ENCODE results near the gene TWNK. TPM values are rescaled to one million over a fixed set of nuclear protein-coding genes. Genes with fewer than 3 reads are reported as not detected.

The TWNK gene
- polyA plus RNA-seq (2013) = 12.2 TPM

DNA sequence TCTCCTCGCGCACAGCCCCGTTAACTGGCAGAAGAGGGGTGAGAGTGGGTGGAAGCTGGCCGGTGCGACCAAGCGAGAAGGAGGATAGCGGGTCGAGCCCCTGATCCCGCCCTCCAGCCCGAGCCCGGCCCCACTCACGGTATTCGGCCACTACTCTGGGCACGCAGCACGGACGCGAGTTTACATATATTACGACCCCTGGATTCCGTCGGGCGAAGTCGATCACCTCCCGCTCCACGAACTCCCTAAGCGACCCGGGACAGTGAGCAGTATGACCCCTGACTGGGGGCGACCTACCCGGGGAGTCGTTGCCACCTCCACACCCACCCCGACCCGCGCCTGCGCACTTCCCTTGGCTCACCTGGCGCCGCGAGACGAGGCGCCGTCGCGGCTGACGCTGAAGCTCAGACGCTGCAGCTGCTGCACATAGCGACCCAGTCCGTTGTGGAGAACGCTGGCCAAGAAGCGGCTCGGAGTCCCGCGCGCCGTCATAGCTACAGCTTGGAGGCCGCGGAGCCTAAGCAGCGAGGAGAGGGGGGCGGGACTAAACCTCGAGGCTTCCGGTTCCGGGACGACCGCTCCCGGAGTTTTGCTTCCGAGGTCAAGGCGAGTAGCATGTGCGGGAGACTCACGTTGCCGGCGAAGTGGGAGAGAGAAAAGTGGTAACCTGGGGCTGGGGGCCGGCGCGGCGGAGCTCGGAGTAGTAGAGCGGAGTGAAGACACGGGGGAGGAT is at the start of gene TWNK, which contains the start of gene MRPL43:
Gene TWNK (plus strand): TSS at position 592 of the 733 bp plus-strand sequence. CDS start 668 bp downstream, outside the sequence.
Gene MRPL43 (minus strand): TSS at position 546 of the 733 bp plus-strand sequence. CDS start 54 bp downstream, at position 492.
- Histone ChIP-seq H3K27ac (ENCODE audit: insufficient read depth in 1 of 2, low read depth in 1 of 2, low read length in 2 of 2, poor library complexity in 1 of 2, severe bottlenecking in 2 of 2) (peak within 1 kb of the TSS in 1 of 2 experiments; percentile 76), H3K36me3 (ENCODE audit: control insufficient read depth in 4 of 4, insufficient read depth in 4 of 4, low read length in 3 of 4) (peaks cover 11 to 48% (median 36%) of the 10 kb centered on the region in 4 experiments), H3K4me3 (ENCODE audit: control insufficient read depth in 1 of 7, extremely low read depth in 1 of 7, insufficient read depth in 4 of 7, low read depth in 2 of 7, low read length in 6 of 7) (peak within 1 kb of the TSS; percentile 65 to 98 (median 93)), H3K9me3 (ENCODE audit: control extremely low read depth in 1 of 5, control insufficient read depth in 4 of 5, insufficient read depth in 2 of 5, low read depth in 1 of 5, low read length in 4 of 5) (no peaks in the 10 kb centered on the region), H3K27me3 (replicated peaks in 2 of 5; ENCODE audit: control insufficient read depth in 4 of 5, insufficient read depth in 5 of 5, low read length in 4 of 5) (no peaks in the 10 kb centered on the region), H3K4me1 (ENCODE audit: control extremely low read depth in 1 of 4, control insufficient read depth in 4 of 4, insufficient read depth in 4 of 4, low read length in 3 of 4) (peaks cover 4 to 36% (median 25%) of the 10 kb centered on the region in 4 experiments)
- CTCF ChIA-PET = interaction anchor here (1.1 to 23.7 kb wide), 6 partner anchors 10 to 43 kb away, joined by 3 to 311 read pairs (median 12); partner anchors contain the start of genes LZTS2 and SEMA4G
- POLR2A ChIA-PET = interaction anchor here (0.6 to 1.2 kb wide), 2 partner anchors 12 to 72 kb away, joined by 3 read pairs; partner anchors contain the start of gene LZTS2
- peak; percentile 73 to 83 (median 82) for DNase-seq
- under 1% methylated on average over 70 of the region's 75 CpGs for WGBS (ENCODE audit: insufficient coverage)

DNA sequence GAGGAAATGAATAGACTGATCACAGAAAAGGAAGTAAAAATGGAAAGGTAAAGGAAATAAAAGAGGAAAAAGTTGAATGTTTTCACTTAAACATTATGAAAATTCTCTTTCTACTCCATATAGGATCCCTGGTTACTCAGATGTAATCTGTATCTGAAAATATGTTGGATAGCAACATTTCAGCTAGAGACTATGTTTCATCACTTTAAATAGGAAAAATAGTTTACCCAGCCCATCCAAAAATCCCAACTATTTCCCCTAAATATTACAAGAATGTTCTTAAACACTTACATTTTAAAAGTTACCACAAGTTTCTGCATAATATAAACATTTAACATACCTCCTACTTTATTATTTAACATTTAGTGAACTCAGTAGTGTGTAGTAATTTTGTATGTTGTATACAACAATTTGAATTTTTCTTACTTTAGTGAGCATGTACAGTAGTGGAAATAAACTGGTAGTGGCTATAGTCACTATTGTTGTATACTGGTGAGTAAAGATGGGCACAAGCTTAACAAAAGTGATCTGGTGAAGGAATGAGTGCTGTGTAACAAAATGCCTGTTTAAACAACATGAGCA is 47.5 kb upstream of the TWNK start:
- no peaks in the 10 kb centered on the region for H3K4me1 ChIP-seq (ENCODE audit: control extremely low read depth in 1 of 4, control insufficient read depth in 4 of 4, insufficient read depth in 4 of 4, low read length in 3 of 4)
- H3K27me3 ChIP-seq (replicated peaks in 2 of 5; ENCODE audit: control insufficient read depth in 4 of 5, insufficient read depth in 5 of 5, low read length in 4 of 5) = no peaks in the 10 kb centered on the region
- H3K9me3 ChIP-seq (ENCODE audit: control extremely low read depth in 1 of 5, control insufficient read depth in 4 of 5, insufficient read depth in 2 of 5, low read depth in 1 of 5, low read length in 4 of 5) = no peaks in the 10 kb centered on the region
- no peak overlapping the region for H3K4me3 ChIP-seq (ENCODE audit: control insufficient read depth in 1 of 7, extremely low read depth in 1 of 7, insufficient read depth in 4 of 7, low read depth in 2 of 7, low read length in 6 of 7)
- ChIA-PET POLR2A (no interaction called here), CTCF (interaction anchor here (0.7 to 1.0 kb wide), 3 partner anchors 27 to 1017 kb away, joined by 3 to 4 read pairs (median 3); no protein-coding TSS in a partner anchor)
- no peak overlapping the region for H3K27ac ChIP-seq (ENCODE audit: insufficient read depth in 1 of 2, low read depth in 1 of 2, low read length in 2 of 2, poor library complexity in 1 of 2, severe bottlenecking in 2 of 2)
- peaks cover 16 to 73% (median 39%) of the 10 kb centered on the region in 4 experiments for H3K36me3 ChIP-seq (ENCODE audit: control insufficient read depth in 4 of 4, insufficient read depth in 4 of 4, low read length in 3 of 4)
- DNase-seq = no peak

DNA sequence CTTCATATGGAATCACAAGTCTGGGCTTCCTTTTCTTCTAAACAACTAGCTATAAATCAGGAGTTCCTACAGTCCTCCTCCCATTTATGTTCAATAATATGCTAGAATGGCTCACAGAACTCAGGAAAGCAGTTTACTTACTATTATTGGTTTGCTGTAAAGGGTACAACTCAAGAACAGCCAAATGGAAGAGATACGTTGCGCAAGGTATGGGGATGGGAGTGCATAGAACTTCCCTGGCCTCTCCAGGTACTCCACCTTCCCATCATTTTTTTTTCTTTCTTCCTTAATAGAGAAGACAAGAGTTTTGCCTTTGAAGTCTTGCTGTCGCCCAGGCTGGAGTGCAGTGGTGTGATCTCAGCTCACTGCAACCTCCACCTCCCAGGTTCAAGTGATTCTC is 45.1 kb upstream of the TWNK start:
- no peaks in the 10 kb centered on the region for H3K27me3 ChIP-seq (replicated peaks in 2 of 5; ENCODE audit: control insufficient read depth in 4 of 5, insufficient read depth in 5 of 5, low read length in 4 of 5)
- H3K36me3 ChIP-seq (ENCODE audit: control insufficient read depth in 4 of 4, insufficient read depth in 4 of 4, low read length in 3 of 4) = peaks cover 15 to 88% (median 48%) of the 10 kb centered on the region in 4 experiments
- CTCF ChIA-PET = interaction anchor here (1.3 to 2.4 kb wide), 2 partner anchors 14 to 76 kb away, joined by 3 to 13 read pairs; no protein-coding TSS in a partner anchor
- DNase-seq = no peak
- POLR2A ChIA-PET = no interaction called here
- H3K4me1 ChIP-seq (ENCODE audit: control extremely low read depth in 1 of 4, control insufficient read depth in 4 of 4, insufficient read depth in 4 of 4, low read length in 3 of 4) = no peaks in the 10 kb centered on the region
- no peak overlapping the region for H3K27ac ChIP-seq (ENCODE audit: insufficient read depth in 1 of 2, low read depth in 1 of 2, low read length in 2 of 2, poor library complexity in 1 of 2, severe bottlenecking in 2 of 2)
- no peaks in the 10 kb centered on the region for H3K9me3 ChIP-seq (ENCODE audit: control extremely low read depth in 1 of 5, control insufficient read depth in 4 of 5, insufficient read depth in 2 of 5, low read depth in 1 of 5, low read length in 4 of 5)
- H3K4me3 ChIP-seq (ENCODE audit: control insufficient read depth in 1 of 7, extremely low read depth in 1 of 7, insufficient read depth in 4 of 7, low read depth in 2 of 7, low read length in 6 of 7) = no peak overlapping the region
- WGBS (ENCODE audit: insufficient coverage) = 100% methylated on average over 1 of the region's 3 CpGs

DNA sequence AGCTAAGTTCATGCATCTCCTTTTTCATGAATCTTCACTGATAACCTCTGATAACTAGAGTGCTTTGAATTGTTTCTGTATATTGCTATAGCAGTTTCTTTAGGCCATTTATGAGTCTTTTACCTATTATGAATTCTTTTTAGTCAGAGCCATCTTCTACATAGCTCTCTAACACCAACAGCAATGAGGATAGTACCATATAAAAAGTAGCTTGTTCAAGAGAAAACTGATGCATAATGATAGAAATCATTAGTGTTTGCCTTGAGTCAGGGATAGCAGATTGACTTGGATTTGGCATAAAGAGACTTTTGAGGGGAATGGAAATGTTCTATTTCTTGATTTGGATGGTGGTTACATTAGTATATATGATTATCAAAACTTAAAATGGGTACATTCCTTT is 43.8 kb upstream of the TWNK start:
- no peak for DNase-seq
- Histone ChIP-seq H3K9me3 (ENCODE audit: control extremely low read depth in 1 of 5, control insufficient read depth in 4 of 5, insufficient read depth in 2 of 5, low read depth in 1 of 5, low read length in 4 of 5) (no peaks in the 10 kb centered on the region), H3K4me3 (ENCODE audit: control insufficient read depth in 1 of 7, extremely low read depth in 1 of 7, insufficient read depth in 4 of 7, low read depth in 2 of 7, low read length in 6 of 7) (no peak overlapping the region), H3K27ac (ENCODE audit: insufficient read depth in 1 of 2, low read depth in 1 of 2, low read length in 2 of 2, poor library complexity in 1 of 2, severe bottlenecking in 2 of 2) (no peak overlapping the region), H3K36me3 (ENCODE audit: control insufficient read depth in 4 of 4, insufficient read depth in 4 of 4, low read length in 3 of 4) (peaks cover 7 to 88% (median 48%) of the 10 kb centered on the region in 4 experiments), H3K4me1 (ENCODE audit: control extremely low read depth in 1 of 4, control insufficient read depth in 4 of 4, insufficient read depth in 4 of 4, low read length in 3 of 4) (no peaks in the 10 kb centered on the region), H3K27me3 (replicated peaks in 2 of 5; ENCODE audit: control insufficient read depth in 4 of 5, insufficient read depth in 5 of 5, low read length in 4 of 5) (no peaks in the 10 kb centered on the region)
- POLR2A ChIA-PET = no interaction called here
- CTCF ChIA-PET = interaction anchor here (0.7 to 2.4 kb wide), 3 partner anchors 11 to 17 kb away, joined by 3 to 13 read pairs (median 3); no protein-coding TSS in a partner anchor

DNA sequence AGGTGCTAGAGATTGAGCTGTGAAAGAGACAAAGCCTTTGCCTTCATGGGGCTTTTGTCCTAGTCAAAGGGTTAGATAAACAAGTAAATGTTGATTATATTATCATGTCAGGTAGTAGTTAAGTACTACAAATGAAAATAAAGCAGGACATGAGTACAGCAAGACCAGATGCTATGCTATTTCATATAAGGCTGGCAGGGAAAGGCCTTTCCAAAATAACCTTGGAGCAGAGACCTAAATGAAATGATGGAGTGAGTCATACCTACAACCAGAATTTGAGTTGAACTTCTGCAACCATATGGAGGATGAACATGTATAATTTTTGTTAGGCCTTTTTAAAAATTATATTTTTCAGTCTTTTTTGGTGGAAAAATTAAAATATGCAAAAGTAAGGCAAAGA is 41.6 kb upstream of the TWNK start:
- Histone ChIP-seq H3K27me3 (replicated peaks in 2 of 5; ENCODE audit: control insufficient read depth in 4 of 5, insufficient read depth in 5 of 5, low read length in 4 of 5) (no peaks in the 10 kb centered on the region), H3K27ac (ENCODE audit: insufficient read depth in 1 of 2, low read depth in 1 of 2, low read length in 2 of 2, poor library complexity in 1 of 2, severe bottlenecking in 2 of 2) (no peak overlapping the region), H3K4me3 (ENCODE audit: control insufficient read depth in 1 of 7, extremely low read depth in 1 of 7, insufficient read depth in 4 of 7, low read depth in 2 of 7, low read length in 6 of 7) (no peak overlapping the region), H3K9me3 (ENCODE audit: control extremely low read depth in 1 of 5, control insufficient read depth in 4 of 5, insufficient read depth in 2 of 5, low read depth in 1 of 5, low read length in 4 of 5) (no peaks in the 10 kb centered on the region), H3K36me3 (ENCODE audit: control insufficient read depth in 4 of 4, insufficient read depth in 4 of 4, low read length in 3 of 4) (peaks cover 19 to 89% (median 52%) of the 10 kb centered on the region in 4 experiments), H3K4me1 (ENCODE audit: control extremely low read depth in 1 of 4, control insufficient read depth in 4 of 4, insufficient read depth in 4 of 4, low read length in 3 of 4) (no peaks in the 10 kb centered on the region)
- DNase-seq = no peak
- ChIA-PET CTCF (interaction anchor here (2.2 kb wide), 1 partner anchor 69 kb away, joined by 9 read pairs; no protein-coding TSS in a partner anchor), POLR2A (no interaction called here)

DNA sequence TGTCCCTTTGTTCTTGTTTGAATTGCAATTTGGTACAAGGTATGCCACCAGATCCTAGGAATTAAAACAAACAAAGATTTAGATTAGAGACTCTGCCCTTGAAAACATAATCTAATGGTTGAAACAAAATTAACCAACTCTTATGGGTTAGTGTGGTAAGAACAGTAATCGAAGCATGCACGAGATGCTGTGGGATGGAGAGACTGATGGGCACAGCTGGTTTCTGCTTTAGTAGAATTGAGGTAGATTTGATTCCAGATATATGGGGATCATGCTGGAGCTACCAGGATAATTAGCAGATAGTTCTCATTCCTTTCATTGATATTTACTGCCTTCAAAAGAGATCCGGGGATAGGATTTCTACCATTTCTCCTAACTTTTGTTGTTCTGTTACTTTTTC is 38.4 kb upstream of the TWNK start:
- H3K4me3 ChIP-seq (ENCODE audit: control insufficient read depth in 1 of 7, extremely low read depth in 1 of 7, insufficient read depth in 4 of 7, low read depth in 2 of 7, low read length in 6 of 7) = no peak overlapping the region
- H3K27ac ChIP-seq (ENCODE audit: insufficient read depth in 1 of 2, low read depth in 1 of 2, low read length in 2 of 2, poor library complexity in 1 of 2, severe bottlenecking in 2 of 2) = no peak overlapping the region
- CTCF ChIA-PET = interaction anchor here (1.8 kb wide), 1 partner anchor 35 kb away, joined by 3 read pairs; no protein-coding TSS in a partner anchor
- no peaks in the 10 kb centered on the region for H3K4me1 ChIP-seq (ENCODE audit: control extremely low read depth in 1 of 4, control insufficient read depth in 4 of 4, insufficient read depth in 4 of 4, low read length in 3 of 4)
- H3K36me3 ChIP-seq (ENCODE audit: control insufficient read depth in 4 of 4, insufficient read depth in 4 of 4, low read length in 3 of 4) = peaks cover 22 to 77% (median 46%) of the 10 kb centered on the region in 4 experiments
- H3K27me3 ChIP-seq (replicated peaks in 2 of 5; ENCODE audit: control insufficient read depth in 4 of 5, insufficient read depth in 5 of 5, low read length in 4 of 5) = no peaks in the 10 kb centered on the region
- DNase-seq = no peak
- WGBS (ENCODE audit: insufficient coverage) = no CpG with 5 or more reads among the region's 3 CpGs
- POLR2A ChIA-PET = interaction anchor here (0.5 to 0.6 kb wide), 2 partner anchors 15 to 17 kb away, joined by 3 read pairs; no protein-coding TSS in a partner anchor
- no peaks in the 10 kb centered on the region for H3K9me3 ChIP-seq (ENCODE audit: control extremely low read depth in 1 of 5, control insufficient read depth in 4 of 5, insufficient read depth in 2 of 5, low read depth in 1 of 5, low read length in 4 of 5)

DNA sequence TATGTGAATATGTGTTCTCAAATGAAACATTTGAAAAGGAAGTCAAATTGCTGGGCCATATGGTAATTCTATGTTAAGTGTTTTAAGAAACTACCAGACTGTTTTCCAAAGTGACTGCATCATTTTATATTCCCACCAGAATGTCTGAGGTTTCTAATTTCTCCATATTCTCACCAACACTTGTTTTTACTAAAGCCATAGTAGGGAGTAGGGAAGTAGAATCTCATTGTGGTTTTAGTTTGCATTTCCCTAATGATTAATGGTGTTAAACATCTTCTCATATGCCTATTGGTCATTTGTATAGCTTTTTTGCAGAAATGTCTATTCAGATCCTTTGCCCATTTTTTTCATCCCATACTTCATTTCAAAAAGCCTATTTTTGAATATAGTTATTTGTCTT is 27.1 kb upstream of the TWNK start:
- POLR2A ChIA-PET = no interaction called here
- CTCF ChIA-PET = interaction anchor here (1.2 kb wide), 1 partner anchor 17 kb away, joined by 3 read pairs; no protein-coding TSS in a partner anchor

More for the DNA sequence above, 27.1 kb upstream of the TWNK start:
- no peak overlapping the region for H3K27ac ChIP-seq (ENCODE audit: insufficient read depth in 1 of 2, low read depth in 1 of 2, low read length in 2 of 2, poor library complexity in 1 of 2, severe bottlenecking in 2 of 2)
- no peak for DNase-seq
- H3K27me3 ChIP-seq (replicated peaks in 2 of 5; ENCODE audit: control insufficient read depth in 4 of 5, insufficient read depth in 5 of 5, low read length in 4 of 5) = no peaks in the 10 kb centered on the region
- no peaks in the 10 kb centered on the region for H3K9me3 ChIP-seq (ENCODE audit: control extremely low read depth in 1 of 5, control insufficient read depth in 4 of 5, insufficient read depth in 2 of 5, low read depth in 1 of 5, low read length in 4 of 5)
- H3K4me3 ChIP-seq (ENCODE audit: control insufficient read depth in 1 of 7, extremely low read depth in 1 of 7, insufficient read depth in 4 of 7, low read depth in 2 of 7, low read length in 6 of 7) = no peak overlapping the region
- no peaks in the 10 kb centered on the region for H3K4me1 ChIP-seq (ENCODE audit: control extremely low read depth in 1 of 4, control insufficient read depth in 4 of 4, insufficient read depth in 4 of 4, low read length in 3 of 4)
- peaks cover 12 to 66% (median 43%) of the 10 kb centered on the region in 4 experiments for H3K36me3 ChIP-seq (ENCODE audit: control insufficient read depth in 4 of 4, insufficient read depth in 4 of 4, low read length in 3 of 4)

All from common myeloid progenitor, CD34-positive (primary cell).